ENCODE results near the gene PLAU.
A peak's percentile ranks its signal among the peaks of the same experiment; 100 is the strongest.

PLAU gene

GRCh38 chr10:73867871-73868631 is 42.9 kb upstream of the PLAU start:
- H3K4me1 ChIP-seq = peaks cover 68% of the 10 kb centered on the region
- H3K9me3 ChIP-seq = no peaks in the 10 kb centered on the region
- H3K27ac ChIP-seq = peak overlapping the region; percentile 87
- no peak for TF ChIP-seq Cebpa-rat (IDR thresholded peaks at IDR 0.05)
- peaks cover 15% of the 10 kb centered on the region for H4K20me1 ChIP-seq
- H3K4me3 ChIP-seq = no peak overlapping the region
- peak overlapping the region; percentile 83 for H3K4me2 ChIP-seq
- H3K27me3 ChIP-seq = no peaks in the 10 kb centered on the region
- peaks cover 70% of the 10 kb centered on the region for H3K36me3 ChIP-seq
- peak overlapping the region; percentile 67; the same call in 1 of the 2 replicates for H3K9ac ChIP-seq

- Histone ChIP-seq H3K4me2 (peak overlapping the region; percentile 83), H3K4me1 (peaks cover 73% of the 10 kb centered on the region), H3K9ac (no peak overlapping the region), H3K36me3 (peaks cover 64% of the 10 kb centered on the region), H3K9me3 (no peaks in the 10 kb centered on the region), H4K20me1 (peaks cover 19% of the 10 kb centered on the region), H3K27me3 (no peaks in the 10 kb centered on the region), H3K27ac (peak overlapping the region; percentile 87), H3K4me3 (no peak overlapping the region)
- TF ChIP-seq Cebpa-rat (IDR thresholded peaks at IDR 0.05) = no peak
These were observed 42.2 kb upstream of the PLAU start for GRCh38 chr10:73868655-73869195.

GRCh38 chr10:73871295-73872189 is 39.4 kb upstream of the PLAU start:
- TF ChIP-seq Cebpa-rat (IDR thresholded peaks at IDR 0.05) = peak; percentile 20; the same call in 1 of the 2 replicates
- peaks cover 19% of the 10 kb centered on the region for H4K20me1 ChIP-seq
- H3K36me3 ChIP-seq = peaks cover 51% of the 10 kb centered on the region
- H3K4me2 ChIP-seq = peak overlapping the region; percentile 93
- H3K4me3 ChIP-seq = no peak overlapping the region
- peaks cover 71% of the 10 kb centered on the region for H3K4me1 ChIP-seq
- no peaks in the 10 kb centered on the region for H3K27me3 ChIP-seq
- H3K27ac ChIP-seq = 0 out of 2 replicates have a peak overlapping the region, but pooled peaks have one; percentile 11
- H3K9ac ChIP-seq = peak overlapping the region; percentile 48; the same call in 1 of the 2 replicates
- H3K9me3 ChIP-seq = no peaks in the 10 kb centered on the region

GRCh38 chr10:73872190-73872710 is 38.7 kb upstream of the PLAU start:
- H3K9me3 ChIP-seq = no peaks in the 10 kb centered on the region
- peak overlapping the region; percentile 67; the same call in 1 of the 2 replicates for H3K9ac ChIP-seq
- H3K36me3 ChIP-seq = peaks cover 47% of the 10 kb centered on the region
- peaks cover 64% of the 10 kb centered on the region for H3K4me1 ChIP-seq
- peaks cover 19% of the 10 kb centered on the region for H4K20me1 ChIP-seq
- H3K4me3 ChIP-seq = peak overlapping the region; percentile 74; the same call in 1 of the 2 replicates
- peak overlapping the region; percentile 93 for H3K4me2 ChIP-seq
- TF ChIP-seq Cebpa-rat (IDR thresholded peaks at IDR 0.05) = no peak
- H3K27me3 ChIP-seq = no peaks in the 10 kb centered on the region
- H3K27ac ChIP-seq = 0 out of 2 replicates have a peak overlapping the region, but pooled peaks have one; percentile 11

GRCh38 chr10:73873142-73873837 is 37.6 kb upstream of the PLAU start:
- TF ChIP-seq Cebpa-rat (IDR thresholded peaks at IDR 0.05) = no peak
- H3K4me1 ChIP-seq = peaks cover 53% of the 10 kb centered on the region
- peaks cover 19% of the 10 kb centered on the region for H4K20me1 ChIP-seq
- H3K36me3 ChIP-seq = peaks cover 36% of the 10 kb centered on the region
- peak overlapping the region; percentile 67; the same call in 1 of the 2 replicates for H3K9ac ChIP-seq
- no peaks in the 10 kb centered on the region for H3K9me3 ChIP-seq
- no peaks in the 10 kb centered on the region for H3K27me3 ChIP-seq
- no peak overlapping the region for H3K27ac ChIP-seq
- H3K4me2 ChIP-seq = peak overlapping the region; percentile 93
- H3K4me3 ChIP-seq = peak overlapping the region; percentile 74

- H3K9me3 ChIP-seq = no peaks in the 10 kb centered on the region
- peaks cover 48% of the 10 kb centered on the region for H3K4me1 ChIP-seq
- H4K20me1 ChIP-seq = peaks cover 19% of the 10 kb centered on the region
- TF ChIP-seq Cebpa-rat (IDR thresholded peaks at IDR 0.05) = no peak
- no peaks in the 10 kb centered on the region for H3K27me3 ChIP-seq
- peak overlapping the region; percentile 72; the same call in 1 of the 2 replicates for H3K9ac ChIP-seq
- H3K4me3 ChIP-seq = peak overlapping the region; percentile 74
- H3K36me3 ChIP-seq = peaks cover 31% of the 10 kb centered on the region
- H3K27ac ChIP-seq = no peak overlapping the region
- H3K4me2 ChIP-seq = peak overlapping the region; percentile 53
These were observed 37.1 kb upstream of the PLAU start for GRCh38 chr10:73873838-73874215.

DNA sequence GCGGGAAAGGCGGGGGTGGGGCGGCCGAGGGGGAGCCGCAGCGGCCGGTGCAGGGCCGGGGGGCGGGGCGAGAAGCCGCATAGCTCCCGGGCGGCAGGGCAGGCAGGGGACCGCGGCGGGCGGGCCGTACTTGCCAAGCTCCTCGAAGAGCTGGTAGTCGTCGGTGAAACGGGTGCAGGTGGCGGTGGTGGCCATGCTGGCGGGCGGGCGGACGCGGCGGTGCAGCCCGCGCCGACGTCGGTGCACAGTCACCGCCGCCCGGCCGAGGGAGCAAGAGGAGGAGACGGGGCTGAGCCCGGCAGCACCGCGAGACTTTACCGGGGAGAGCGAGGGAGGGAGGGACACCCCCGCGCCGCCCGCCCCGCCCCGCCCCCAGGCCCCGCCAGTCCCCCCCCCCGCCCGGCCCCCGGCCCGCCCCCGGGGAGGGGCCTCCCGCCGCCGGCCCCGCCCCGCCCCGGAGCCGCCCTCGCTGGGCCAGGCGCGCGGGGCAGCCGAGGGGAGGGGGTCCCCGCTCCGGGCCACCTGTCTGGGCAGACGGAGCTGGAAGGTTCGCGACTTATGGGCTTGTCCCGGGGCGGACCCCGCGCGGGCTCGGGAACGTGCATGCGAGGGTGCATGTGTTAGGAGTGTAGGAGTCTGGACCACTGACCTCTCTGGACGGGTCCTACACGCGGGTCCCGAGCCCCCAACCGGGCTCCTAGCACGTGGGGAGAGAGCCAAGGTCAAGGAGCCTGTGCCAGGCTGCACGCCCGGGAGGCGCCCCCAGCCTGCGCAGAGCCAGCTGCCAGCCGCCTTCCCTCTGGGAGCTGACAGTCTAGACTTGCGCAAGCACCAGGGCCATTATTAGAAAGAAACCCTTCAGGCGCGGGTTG is 36.4 kb upstream of the PLAU start, which contains the start of gene CAMK2G:
Gene CAMK2G, minus strand, starts transcription at position 289 of the 872 bp plus-strand sequence. Its CDS starts 94 bp downstream, at position 195.
- H3K4me3 ChIP-seq = peak within 1 kb of the TSS; percentile 74
- no peaks in the 10 kb centered on the region for H3K9me3 ChIP-seq
- peak within 1 kb of the TSS; percentile 80 for H3K9ac ChIP-seq
- H3K36me3 ChIP-seq = peaks cover 24% of the 10 kb centered on the region
- no peaks in the 10 kb centered on the region for H3K27me3 ChIP-seq
- H3K27ac ChIP-seq = peak within 1 kb of the TSS; percentile 78
- H4K20me1 ChIP-seq = peaks cover 19% of the 10 kb centered on the region
- TF ChIP-seq Cebpa-rat (IDR thresholded peaks at IDR 0.05) = peak; percentile 97
- peaks cover 46% of the 10 kb centered on the region for H3K4me1 ChIP-seq
- H3K4me2 ChIP-seq = peak within 1 kb of the TSS; percentile 93

DNA sequence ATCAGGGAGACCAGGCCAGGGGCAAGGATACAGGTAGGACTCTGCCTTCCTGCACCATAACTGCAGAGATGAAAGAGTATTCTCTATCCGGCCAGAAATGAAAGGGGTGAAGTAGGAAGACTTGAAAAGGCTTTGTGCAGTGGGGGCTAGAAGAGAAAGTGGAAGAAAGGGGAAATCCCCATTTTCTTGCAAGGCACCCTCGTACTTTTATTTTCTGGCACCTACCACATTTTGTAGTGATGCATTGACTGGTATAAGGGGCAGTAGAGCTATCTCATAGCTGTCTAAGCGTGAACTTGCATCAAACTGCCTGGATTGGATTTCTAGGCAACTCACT is 35.8 kb upstream of the PLAU start:
- no peaks in the 10 kb centered on the region for H3K27me3 ChIP-seq
- peak overlapping the region; percentile 93 for H3K4me2 ChIP-seq
- H3K9me3 ChIP-seq = no peaks in the 10 kb centered on the region
- H3K36me3 ChIP-seq = peaks cover 19% of the 10 kb centered on the region
- H3K27ac ChIP-seq = peak overlapping the region; percentile 78
- peak overlapping the region; percentile 80 for H3K9ac ChIP-seq
- no peak for TF ChIP-seq Cebpa-rat (IDR thresholded peaks at IDR 0.05)
- H3K4me1 ChIP-seq = peaks cover 52% of the 10 kb centered on the region
- H3K4me3 ChIP-seq = peak overlapping the region; percentile 74
- H4K20me1 ChIP-seq = peaks cover 19% of the 10 kb centered on the region
